Nephron progenitor cell (in vitro differentiated cells): ENCODE results near the gene PHF19.
A peak's percentile ranks its signal among the peaks of the same experiment; 100 is the strongest.

Source experiments
- DNase-seq: peaks from one replicate; pipeline ENCODE4 v3.0.0; 2021
- H3K27ac Mint-ChIP-seq: 2 replicates; pipeline ENCODE4 v1.8.0; 2021; ENCODE audit warnings: mild to moderate bottlenecking, moderate library complexity, mixed read lengths
- H3K27me3 Mint-ChIP-seq: 2 replicates; pipeline ENCODE4 v1.8.0; 2021; ENCODE audit warnings: mild to moderate bottlenecking, low read depth, mixed read lengths; ENCODE audit not compliant: poor library complexity
- H3K36me3 Mint-ChIP-seq: 2 replicates; pipeline ENCODE4 v1.8.0; 2021; ENCODE audit warnings: low read depth, mixed read lengths
- H3K4me1 Mint-ChIP-seq: 2 replicates; pipeline ENCODE4 v1.8.0; 2021; ENCODE audit warnings: mixed read lengths
- H3K4me3 Mint-ChIP-seq: 2 replicates; pipeline ENCODE4 v1.8.0; 2021; ENCODE audit warnings: mild to moderate bottlenecking, moderate library complexity, mixed read lengths
- H3K9me3 Mint-ChIP-seq: 2 replicates; pipeline ENCODE4 v1.8.0; 2021; ENCODE audit warnings: mild to moderate bottlenecking, moderate library complexity, mixed read lengths
- TF ChIP-seq, protein P1 (sequence below): fragments of 200-600 bp; sonication (generic); IDR thresholded peaks from 2 replicates; pipeline ENCODE4 v1.5.0; 2021; ENCODE audit warnings: antibody characterized with exemption

Gene PHF19

DNA sequence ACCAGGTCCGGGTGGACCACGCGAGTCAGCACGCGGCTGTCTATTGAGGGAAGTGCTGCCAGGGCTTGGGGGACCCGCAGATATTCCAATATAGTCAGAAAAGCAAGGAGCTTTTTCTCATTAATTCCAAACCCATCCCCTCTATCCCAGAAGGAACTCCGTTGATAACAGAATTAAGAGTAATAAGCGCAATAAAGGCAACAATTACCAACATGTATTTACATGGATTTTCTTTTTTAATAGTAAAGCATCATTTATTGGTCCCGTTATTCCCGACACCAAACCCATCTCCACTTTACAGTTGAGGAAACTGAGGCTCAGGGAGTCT lies 7.7 kb downstream of the PHF19 start:
- Mint-ChIP-seq H3K36me3 (peaks cover 29% of the 10 kb centered on the region), H3K27me3 (peaks cover 16% of the 10 kb centered on the region), H3K4me1 (peaks cover 36% of the 10 kb centered on the region), H3K27ac (no peak overlapping the region), H3K4me3 (peak overlapping the region; percentile 84), H3K9me3 (no peaks in the 10 kb centered on the region)
- no peak for DNase-seq
- TF ChIP-seq, protein P1, sequence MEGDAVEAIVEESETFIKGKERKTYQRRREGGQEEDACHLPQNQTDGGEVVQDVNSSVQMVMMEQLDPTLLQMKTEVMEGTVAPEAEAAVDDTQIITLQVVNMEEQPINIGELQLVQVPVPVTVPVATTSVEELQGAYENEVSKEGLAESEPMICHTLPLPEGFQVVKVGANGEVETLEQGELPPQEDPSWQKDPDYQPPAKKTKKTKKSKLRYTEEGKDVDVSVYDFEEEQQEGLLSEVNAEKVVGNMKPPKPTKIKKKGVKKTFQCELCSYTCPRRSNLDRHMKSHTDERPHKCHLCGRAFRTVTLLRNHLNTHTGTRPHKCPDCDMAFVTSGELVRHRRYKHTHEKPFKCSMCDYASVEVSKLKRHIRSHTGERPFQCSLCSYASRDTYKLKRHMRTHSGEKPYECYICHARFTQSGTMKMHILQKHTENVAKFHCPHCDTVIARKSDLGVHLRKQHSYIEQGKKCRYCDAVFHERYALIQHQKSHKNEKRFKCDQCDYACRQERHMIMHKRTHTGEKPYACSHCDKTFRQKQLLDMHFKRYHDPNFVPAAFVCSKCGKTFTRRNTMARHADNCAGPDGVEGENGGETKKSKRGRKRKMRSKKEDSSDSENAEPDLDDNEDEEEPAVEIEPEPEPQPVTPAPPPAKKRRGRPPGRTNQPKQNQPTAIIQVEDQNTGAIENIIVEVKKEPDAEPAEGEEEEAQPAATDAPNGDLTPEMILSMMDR, result peak; percentile 0

DNA sequence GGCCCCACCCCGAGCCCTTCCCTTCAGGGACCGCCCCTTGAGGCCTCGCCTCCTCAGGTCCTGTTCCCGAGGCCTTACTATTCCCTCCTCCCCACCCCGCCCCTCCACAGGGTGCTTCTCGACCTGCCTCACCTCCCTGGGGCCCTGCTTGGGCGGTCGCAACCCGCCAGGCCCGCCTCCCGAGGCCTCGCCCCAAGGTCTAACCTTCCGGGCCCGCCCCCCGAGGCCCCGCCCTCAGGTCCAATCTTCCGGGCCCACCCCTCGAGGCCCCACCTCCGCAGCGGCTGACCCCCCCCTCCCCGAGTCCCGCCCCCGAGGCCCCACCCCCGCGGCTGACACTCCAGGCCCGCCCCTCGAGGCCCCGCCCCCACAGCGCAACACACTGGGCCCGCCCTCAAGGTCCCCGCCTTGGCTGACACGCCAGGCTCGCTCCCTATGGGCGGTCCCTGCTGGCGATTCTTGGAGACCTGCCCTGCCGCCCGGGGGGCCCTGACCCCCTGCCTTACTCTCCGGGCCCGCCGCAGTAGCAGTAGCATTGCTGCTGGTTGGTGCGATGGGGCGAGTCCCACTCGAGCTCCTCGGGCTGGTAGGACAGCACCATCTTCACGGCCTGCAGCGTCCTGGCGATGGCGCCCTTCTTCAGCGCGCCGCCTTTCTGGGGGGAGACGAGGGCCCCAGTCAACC lies 8.2 kb downstream of the PHF19 start:
- Mint-ChIP-seq H3K4me1 (peaks cover 40% of the 10 kb centered on the region), H3K4me3 (peak overlapping the region; percentile 84), H3K36me3 (peaks cover 31% of the 10 kb centered on the region), H3K27ac (no peak overlapping the region), H3K27me3 (peaks cover 16% of the 10 kb centered on the region), H3K9me3 (no peaks in the 10 kb centered on the region)
- peak; percentile 98 for DNase-seq
- TF ChIP-seq, protein P1, result peak; percentile 6

DNA sequence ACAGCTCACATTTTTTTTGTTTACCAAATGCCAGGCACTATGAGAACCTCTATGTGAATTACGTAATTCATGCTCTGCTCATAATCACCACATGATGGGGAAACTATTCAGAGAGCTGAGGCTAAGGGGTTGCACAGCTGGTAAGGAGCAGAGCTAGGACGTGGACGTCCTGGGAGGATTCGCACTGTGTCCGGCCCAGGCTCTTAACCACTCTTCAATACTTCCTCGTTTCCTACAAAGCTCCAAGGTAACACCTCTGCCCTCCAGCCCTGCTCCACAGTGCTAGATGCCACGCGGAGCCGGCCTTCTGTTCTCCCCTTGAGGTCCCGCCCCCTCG lies 8.7 kb downstream of the PHF19 start:
- Mint-ChIP-seq H3K4me1 (peaks cover 41% of the 10 kb centered on the region), H3K27ac (no peak overlapping the region), H3K36me3 (peaks cover 30% of the 10 kb centered on the region)

DNA sequence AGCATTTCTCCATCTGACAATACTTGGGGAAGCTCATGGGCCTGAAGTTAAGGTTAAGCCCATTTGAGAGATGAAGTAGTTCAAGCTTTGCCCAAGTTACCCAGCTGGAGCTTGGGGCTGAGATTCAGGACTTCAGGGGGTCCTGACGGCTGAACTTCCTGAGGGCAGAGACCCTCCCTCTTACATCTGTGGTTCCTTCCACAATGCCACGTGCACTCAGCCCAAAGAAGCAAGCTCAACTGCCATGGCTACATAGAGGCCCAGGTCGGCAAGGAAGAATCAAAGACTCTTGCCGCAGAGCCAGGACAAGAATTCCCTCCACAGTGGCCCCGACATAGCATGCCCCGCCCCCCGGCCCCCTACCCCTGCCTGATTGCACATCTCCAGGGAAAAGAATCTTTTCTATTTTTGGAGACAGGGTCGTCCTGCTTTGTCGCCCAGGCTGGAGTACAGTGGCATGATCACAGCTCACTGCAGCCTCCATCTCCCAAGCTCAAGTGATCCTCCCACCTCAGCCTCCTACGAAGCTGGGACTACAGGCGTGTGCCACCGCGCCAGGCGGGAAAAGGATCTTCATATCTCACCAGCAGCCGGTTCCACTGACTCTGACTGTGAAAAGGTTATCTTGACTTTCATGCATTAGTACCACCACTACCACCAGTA lies 9.2 kb downstream of the PHF19 start:
- Mint-ChIP-seq H3K27ac (no peak overlapping the region), H3K4me3 (peak overlapping the region; percentile 71), H3K9me3 (no peaks in the 10 kb centered on the region), H3K36me3 (peaks cover 30% of the 10 kb centered on the region), H3K4me1 (peaks cover 46% of the 10 kb centered on the region), H3K27me3 (peaks cover 16% of the 10 kb centered on the region)
- DNase-seq, result no peak
- TF ChIP-seq, protein P1, result no peak

More for the DNA sequence above, 8.7 kb downstream of the PHF19 start:
- no peak for DNase-seq
- no peaks in the 10 kb centered on the region for H3K9me3 Mint-ChIP-seq
- TF ChIP-seq, protein P1, result no peak
- H3K27me3 Mint-ChIP-seq, result peaks cover 16% of the 10 kb centered on the region
- H3K4me3 Mint-ChIP-seq, result peak overlapping the region; percentile 71

DNA sequence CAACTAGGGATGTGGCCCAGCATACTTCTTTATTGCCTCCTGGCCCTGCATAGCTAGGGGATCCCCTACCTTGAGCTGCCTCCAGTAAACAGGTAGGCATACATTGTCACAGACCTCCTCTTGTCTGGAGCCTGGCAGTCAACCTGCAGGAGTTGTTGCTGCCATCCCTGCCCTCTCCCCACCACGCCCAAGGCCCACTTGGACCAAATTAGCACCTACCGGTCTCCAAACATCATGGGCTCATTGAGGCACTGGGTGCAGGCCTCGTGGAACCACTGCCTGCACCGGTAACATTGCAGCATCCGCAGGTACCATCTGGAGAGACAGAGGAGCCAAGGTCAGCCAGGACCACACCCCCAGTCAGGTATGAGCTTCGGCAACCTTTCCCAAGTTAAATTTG lies 10.3 kb downstream of the PHF19 start:
- Mint-ChIP-seq H3K4me3 (peak overlapping the region; percentile 32), H3K27ac (no peak overlapping the region)

More for the DNA sequence above, 10.3 kb downstream of the PHF19 start:
- Mint-ChIP-seq H3K27me3 (peaks cover 16% of the 10 kb centered on the region), H3K9me3 (no peaks in the 10 kb centered on the region), H3K4me1 (peaks cover 46% of the 10 kb centered on the region), H3K36me3 (peaks cover 25% of the 10 kb centered on the region)
- no peak for DNase-seq
- TF ChIP-seq, protein P1, result no peak
